Measurements from ENCODE around the gene GMEB2. TPM values are rescaled to one million over a fixed set of nuclear protein-coding genes. Genes with fewer than 3 reads are reported as not detected.

The GMEB2 gene
- polyA plus RNA-seq, 4 donors, result 8.2 to 14.0 (median 12.5) TPM

GRCh38 chr20:63551068-63551467 lies 75.8 kb downstream of the GMEB2 start:
- no peak for DNase-seq (ENCODE audit: low read depth in 4 of 4, low spot score in 2 of 4)

DNA sequence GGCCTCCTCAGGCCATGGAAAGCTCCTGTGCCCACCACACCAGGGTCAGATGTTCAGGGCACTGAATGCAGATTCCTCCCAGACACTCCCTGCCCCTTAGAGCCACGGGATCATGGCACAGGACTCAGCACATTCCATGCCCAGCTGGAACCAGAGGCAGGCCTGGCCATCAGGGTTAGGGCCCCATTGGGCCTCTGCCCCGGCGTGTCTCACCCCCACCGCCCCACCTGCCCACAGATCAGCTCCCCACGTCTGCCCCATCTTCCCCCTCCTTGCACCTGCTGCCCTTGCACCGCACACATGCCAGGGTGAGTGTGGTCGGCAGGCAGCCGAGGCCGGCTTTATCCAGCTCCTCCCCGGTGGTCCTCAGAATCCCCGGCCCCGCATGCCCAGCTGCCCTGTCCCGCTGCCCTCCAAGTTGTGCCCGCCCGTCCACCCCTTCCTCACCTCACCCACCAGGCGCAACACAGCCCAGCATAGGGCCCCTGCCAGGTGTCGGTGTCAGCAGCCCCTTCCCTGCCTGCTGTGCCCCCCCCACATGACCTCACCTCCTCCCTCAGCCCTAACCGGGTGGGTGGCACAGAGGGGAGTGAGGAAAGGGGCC lies 77.1 kb downstream of the GMEB2 start:
- DNase-seq (ENCODE audit: low read depth in 4 of 4, low spot score in 2 of 4), result no peak

DNA sequence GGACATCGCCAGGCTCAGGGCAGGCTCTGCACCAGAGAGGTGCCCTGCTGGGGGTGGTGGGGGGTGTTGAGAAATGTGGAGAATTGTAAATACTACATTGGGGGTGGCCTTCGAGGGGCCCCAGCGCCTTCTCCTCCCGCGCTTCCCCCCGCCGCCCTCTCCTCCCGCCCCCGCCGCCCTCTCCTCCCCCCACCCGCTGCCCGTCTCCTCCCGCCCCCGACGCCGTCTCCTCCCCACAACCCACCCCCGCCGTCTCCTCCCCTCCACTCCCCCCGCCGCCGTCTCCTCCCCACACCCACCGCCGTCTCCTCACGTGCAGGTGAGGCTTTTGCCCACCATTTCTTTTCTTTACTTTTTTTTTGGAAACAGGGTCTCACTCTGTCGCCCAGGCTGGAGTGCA lies 77.9 kb downstream of the GMEB2 start:
- DNase-seq (ENCODE audit: low read depth in 4 of 4, low spot score in 2 of 4), result no peak

GRCh38 chr20:63548542-63548941 lies 78.4 kb downstream of the GMEB2 start:
- DNase-seq (ENCODE audit: low read depth in 4 of 4, low spot score in 2 of 4), result no peak

GRCh38 chr20:63547725-63548480 lies 79.0 kb downstream of the GMEB2 start, which contains the start of gene SRMS:
Gene SRMS, minus strand, starts transcription at chr20:63547749. Its CDS starts 286 bp downstream, at chr20:63547463.
- no peak for DNase-seq (ENCODE audit: low read depth in 4 of 4, low spot score in 2 of 4)

- DNase-seq (ENCODE audit: low read depth in 4 of 4, low spot score in 2 of 4), result no peak
Observed at GRCh38 chr20:63546956-63547724, 79.8 kb downstream of the GMEB2 start.

GRCh38 chr20:63546256-63546955 lies 80.5 kb downstream of the GMEB2 start:
- DNase-seq (ENCODE audit: low read depth in 4 of 4, low spot score in 2 of 4), result no peak

DNA sequence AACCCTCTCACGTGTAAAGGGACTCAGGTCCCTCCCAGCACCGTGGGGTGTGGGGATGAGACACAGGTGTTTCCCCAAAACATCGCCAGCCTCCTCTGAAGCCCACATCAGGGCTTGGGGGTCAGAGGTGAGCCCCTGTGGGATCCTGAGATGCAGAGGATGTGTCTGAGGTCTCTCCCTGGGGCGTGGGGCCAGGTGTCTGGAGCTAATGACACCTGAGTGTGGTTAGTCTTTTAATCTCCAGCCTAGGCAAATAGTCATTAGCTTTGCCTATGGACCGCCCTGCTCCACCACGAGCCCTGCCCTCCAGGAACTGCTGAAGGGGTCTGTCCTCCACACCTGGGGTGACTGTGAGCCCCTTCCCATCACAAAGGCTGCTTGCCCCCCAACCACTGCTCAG lies 81.1 kb downstream of the GMEB2 start:
- no peak for DNase-seq (ENCODE audit: low read depth in 4 of 4, low spot score in 2 of 4)

GRCh38 chr20:63544958-63545516 lies 81.9 kb downstream of the GMEB2 start:
- DNase-seq (ENCODE audit: low read depth in 4 of 4, low spot score in 2 of 4), result no peak

GRCh38 chr20:63544241-63544957 lies 82.5 kb downstream of the GMEB2 start:
- no peak for DNase-seq (ENCODE audit: low read depth in 4 of 4, low spot score in 2 of 4)

- DNase-seq (ENCODE audit: low read depth in 4 of 4, low spot score in 2 of 4), result no peak
Observed at GRCh38 chr20:63543733-63544132, 83.2 kb downstream of the GMEB2 start.

- DNase-seq (ENCODE audit: low read depth in 4 of 4, low spot score in 2 of 4), result no peak
Observed at GRCh38 chr20:63543131-63543530, 83.8 kb downstream of the GMEB2 start.

- no peak for DNase-seq (ENCODE audit: low read depth in 4 of 4, low spot score in 2 of 4)
Observed at GRCh38 chr20:63542696-63543095, 84.2 kb downstream of the GMEB2 start.

GRCh38 chr20:63542031-63542559 lies 84.8 kb downstream of the GMEB2 start:
- no peak for DNase-seq (ENCODE audit: low read depth in 4 of 4, low spot score in 2 of 4)

DNA sequence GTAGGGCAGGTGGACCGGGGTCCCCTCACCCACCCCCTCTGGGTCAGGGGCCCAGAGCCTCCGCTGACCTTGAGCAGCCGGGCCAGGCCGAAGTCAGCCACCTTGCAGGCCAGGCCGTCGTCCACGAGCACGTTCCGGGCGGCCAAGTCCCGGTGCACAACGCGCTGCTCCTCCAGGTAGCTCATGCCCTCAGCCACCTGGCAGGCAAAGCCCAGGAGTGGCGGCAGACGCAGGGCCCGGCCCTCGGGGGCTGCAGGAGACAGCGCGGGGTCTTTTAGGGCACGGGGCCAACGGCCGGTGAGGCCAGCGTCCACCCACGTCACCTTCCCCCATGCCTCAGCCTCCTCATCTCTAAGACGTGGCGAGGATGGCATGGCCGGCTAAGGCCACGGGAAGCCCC lies 85.5 kb downstream of the GMEB2 start:
- DNase-seq (ENCODE audit: low read depth in 4 of 4, low spot score in 2 of 4), result no peak

GRCh38 chr20:63540417-63541186 lies 86.3 kb downstream of the GMEB2 start:
- DNase-seq (ENCODE audit: low read depth in 4 of 4, low spot score in 2 of 4), result no peak

DNA sequence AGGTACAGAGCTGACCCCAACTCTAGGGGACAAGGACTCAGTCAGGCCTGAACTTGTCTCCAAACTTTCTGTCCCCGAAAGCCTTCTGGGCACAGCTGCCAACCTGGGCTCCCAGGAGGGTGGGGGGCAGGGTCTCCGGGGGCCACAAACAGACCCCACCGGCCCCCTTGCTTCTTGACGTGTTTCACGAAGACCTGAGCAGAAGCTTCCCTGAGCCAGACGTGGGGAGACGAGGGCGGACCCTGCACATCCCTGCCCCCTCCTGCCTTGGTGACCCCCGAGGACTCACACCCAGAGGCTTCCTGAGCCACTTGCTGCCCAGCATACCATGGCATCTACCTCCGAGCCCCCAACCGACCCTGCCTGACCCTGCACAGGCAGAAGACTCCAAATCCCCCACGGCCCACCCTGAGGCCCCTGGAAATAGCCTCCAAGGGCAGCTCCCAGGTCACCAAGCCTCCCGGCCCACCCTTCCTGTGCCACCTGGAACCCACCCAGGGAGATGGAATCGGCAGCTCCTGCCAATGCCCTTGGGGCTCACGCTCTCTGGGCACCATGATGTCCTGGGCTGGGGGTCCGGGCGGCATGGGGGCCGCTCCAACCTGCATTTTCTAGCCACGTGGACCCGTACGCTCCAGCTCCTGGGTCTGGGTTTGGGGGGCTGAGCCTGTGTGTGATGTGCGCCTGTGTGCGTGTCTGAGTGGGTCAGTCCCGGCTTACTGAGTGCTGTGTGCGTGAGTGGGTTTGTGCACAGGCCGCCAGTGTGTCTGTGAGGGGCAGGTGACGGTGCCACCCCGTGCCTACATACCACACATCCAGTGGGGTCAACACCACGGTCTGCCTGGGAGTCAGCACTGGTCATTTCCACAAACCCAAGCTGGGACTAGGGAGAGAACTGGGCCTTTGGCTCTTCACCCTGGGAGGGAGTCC lies 87.2 kb downstream of the GMEB2 start:
- DNase-seq (ENCODE audit: low read depth in 4 of 4, low spot score in 2 of 4), result no peak

- no peak for DNase-seq (ENCODE audit: low read depth in 4 of 4, low spot score in 2 of 4)
Observed at GRCh38 chr20:63539092-63539430, 87.8 kb downstream of the GMEB2 start.
